Common myeloid progenitor, CD34-positive (primary cell): ENCODE results near the gene CHRM1.
A peak's percentile ranks its signal among the peaks of the same experiment; 100 is the strongest.

Source experiments
- CTCF ChIA-PET: fragments of 350-600 bp; sonication (Branson Sonifier 250); formaldehyde crosslinking; loops from one replicate; lab custom pipeline; 2021; ENCODE audit warnings: antibody characterized with exemption; lab: Charles Lee
- POLR2A ChIA-PET: fragments of 350-600 bp; sonication (Branson Sonifier 250); formaldehyde crosslinking; loops from one replicate; lab custom pipeline; 2021; ENCODE audit warnings: antibody characterized with exemption; lab: Charles Lee
- DNase-seq, 3 donors: peaks; one replicate each; pipeline versions ENCODE4 v3.0.0 to v3.0.0-alpha.2; 2013
- H3K27ac ChIP-seq, 2 experiments: 1 replicate in 1 of 2; 2 replicates in 1 of 2; pipeline ENCODE4 v1.7.0; 2013; ENCODE audit warnings: inconsistent platforms in 2 of 2, low read length in 2 of 2, mild to moderate bottlenecking in 2 of 2, low read depth in 1 of 2, moderate library complexity in 1 of 2; ENCODE audit not compliant: severe bottlenecking in 2 of 2, insufficient read depth in 1 of 2, poor library complexity in 1 of 2
- H3K27me3 ChIP-seq, 5 experiments: replicated peaks in 2 of 5; 1 replicate in 3 of 5; 2 replicates in 2 of 5; pipeline versions ENCODE4 v1.6.1 to v1.7.0; 2013; ENCODE audit warnings: low read length in 4 of 5, mild to moderate bottlenecking in 2 of 5, moderate library complexity in 2 of 5, inconsistent platforms in 1 of 5; ENCODE audit not compliant: insufficient read depth in 5 of 5, control insufficient read depth in 4 of 5
- H3K36me3 ChIP-seq, 4 experiments: 1 replicate in 2 of 4; 2 replicates in 2 of 4; pipeline versions ENCODE4 v1.6.1 to v1.7.0; 2013; ENCODE audit warnings: low read length in 3 of 4, control low read depth in 1 of 4, mild to moderate bottlenecking in 1 of 4; ENCODE audit not compliant: control insufficient read depth in 4 of 4, insufficient read depth in 4 of 4
- H3K4me1 ChIP-seq, 4 experiments: 1 replicate in 3 of 4; 2 replicates in 1 of 4; pipeline versions ENCODE4 v1.6.1 to v1.7.1; 2013; ENCODE audit warnings: low read length in 3 of 4, mild to moderate bottlenecking in 3 of 4, control low read depth in 1 of 4, inconsistent platforms in 1 of 4, moderate library complexity in 1 of 4; ENCODE audit not compliant: control insufficient read depth in 4 of 4, insufficient read depth in 4 of 4; ENCODE audit errors: control extremely low read depth in 1 of 4
- H3K4me3 ChIP-seq, 7 experiments: 1 replicate in 4 of 7; 2 replicates in 3 of 7; pipeline versions ENCODE4 v1.5.1 to v1.7.0; 2013; ENCODE audit warnings: mild to moderate bottlenecking in 7 of 7, low read length in 6 of 7, moderate library complexity in 6 of 7, inconsistent platforms in 2 of 7, low read depth in 2 of 7, control low read depth in 1 of 7; ENCODE audit not compliant: insufficient read depth in 4 of 7, control insufficient read depth in 1 of 7; ENCODE audit errors: extremely low read depth in 1 of 7
- H3K9me3 ChIP-seq, 5 experiments: 1 replicate in 4 of 5; 2 replicates in 1 of 5; pipeline versions ENCODE4 v1.6.1 to v1.7.1; 2013; ENCODE audit warnings: low read length in 4 of 5, mild to moderate bottlenecking in 2 of 5, inconsistent platforms in 1 of 5, low read depth in 1 of 5, moderate library complexity in 1 of 5; ENCODE audit not compliant: control insufficient read depth in 4 of 5, insufficient read depth in 2 of 5; ENCODE audit errors: control extremely low read depth in 1 of 5
- WGBS: methylation state at CpG from one replicate; pipeline ENCODE4 v1.1.5; 2013; ENCODE audit not compliant: insufficient coverage; 5-methylcytosine and 5-hydroxymethylcytosine counted together

Gene CHRM1

GRCh38 chr11:62926680-62927455 is 5.7 kb upstream of the CHRM1 start:
- POLR2A ChIA-PET: no interaction called here
- CTCF ChIA-PET: interaction anchor here (1.1 to 1.3 kb wide), 4 partner anchors 8 to 49 kb away, joined by 3 to 6 read pairs (median 4); no protein-coding TSS in a partner anchor
- WGBS: 9% methylated on average over 44 of the region's 53 CpGs
- Histone ChIP-seq H3K4me1 (peaks cover 0 to 25% (median 20%) of the 10 kb centered on the region in 4 experiments), H3K27ac (no peak overlapping the region), H3K9me3 (peaks cover 0 to 2% (median 0%) of the 10 kb centered on the region in 5 experiments), H3K4me3 (peak overlapping the region in 4 of 7 experiments; percentile 29 to 61 (median 56)), H3K36me3 (no peaks in the 10 kb centered on the region), H3K27me3 (peaks cover 10 to 89% (median 41%) of the 10 kb centered on the region in 5 experiments)
- peak in 1 of 3 donors; percentile 19 for DNase-seq

- POLR2A ChIA-PET: no interaction called here
- under 1% methylated on average over 69 of the region's 71 CpGs for WGBS
- Histone ChIP-seq H3K4me1 (peaks cover 0 to 25% (median 20%) of the 10 kb centered on the region in 4 experiments), H3K4me3 (peak overlapping the region in 5 of 7 experiments; percentile 13 to 61 (median 54)), H3K36me3 (no peaks in the 10 kb centered on the region), H3K9me3 (peaks cover 0 to 2% (median 0%) of the 10 kb centered on the region in 5 experiments), H3K27me3 (peaks cover 10 to 98% (median 40%) of the 10 kb centered on the region in 5 experiments), H3K27ac (no peak overlapping the region)
- CTCF ChIA-PET: interaction anchor here (1.1 to 1.3 kb wide), 3 partner anchors 8 to 49 kb away, joined by 3 to 6 read pairs (median 4); no protein-coding TSS in a partner anchor
- DNase-seq: peak in 1 of 3 donors; percentile 39
Observed at GRCh38 chr11:62925745-62926679, 4.8 kb upstream of the CHRM1 start.

- peaks cover 10 to 98% (median 40%) of the 10 kb centered on the region in 5 experiments for H3K27me3 ChIP-seq
- ChIA-PET CTCF (interaction anchor here (1.2 kb wide), 1 partner anchor 15 kb away, joined by 3 read pairs; no protein-coding TSS in a partner anchor), POLR2A (no interaction called here)
- no peak overlapping the region for H3K27ac ChIP-seq
- peaks cover 0 to 2% (median 0%) of the 10 kb centered on the region in 5 experiments for H3K9me3 ChIP-seq
- H3K36me3 ChIP-seq: no peaks in the 10 kb centered on the region
- WGBS: 15% methylated on average over 11 of the region's 14 CpGs
- peak in 1 of 3 donors; percentile 23 for DNase-seq
- peak overlapping the region in 1 of 7 experiments; percentile 54 for H3K4me3 ChIP-seq
- peaks cover 0 to 25% (median 20%) of the 10 kb centered on the region in 4 experiments for H3K4me1 ChIP-seq
Observed at GRCh38 chr11:62925308-62925707, 4.1 kb upstream of the CHRM1 start.

- Histone ChIP-seq H3K9me3 (peaks cover 0 to 2% (median 0%) of the 10 kb centered on the region in 5 experiments), H3K27ac (no peak overlapping the region), H3K27me3 (peaks cover 9 to 91% (median 34%) of the 10 kb centered on the region in 5 experiments), H3K36me3 (no peaks in the 10 kb centered on the region), H3K4me1 (peaks cover 0 to 25% (median 20%) of the 10 kb centered on the region in 4 experiments), H3K4me3 (peak overlapping the region in 4 of 7 experiments; percentile 8 to 55 (median 48))
- ChIA-PET POLR2A (no interaction called here), CTCF (interaction anchor here (0.6 to 1.3 kb wide), 4 partner anchors 13 to 1664 kb away, joined by 3 to 4 read pairs (median 4); no protein-coding TSS in a partner anchor)
- 1% methylated on average over 28 of the region's 52 CpGs for WGBS
- DNase-seq: peak; percentile 40 to 70 (median 63)
Observed at GRCh38 chr11:62923601-62924411, 2.6 kb upstream of the CHRM1 start.

DNA sequence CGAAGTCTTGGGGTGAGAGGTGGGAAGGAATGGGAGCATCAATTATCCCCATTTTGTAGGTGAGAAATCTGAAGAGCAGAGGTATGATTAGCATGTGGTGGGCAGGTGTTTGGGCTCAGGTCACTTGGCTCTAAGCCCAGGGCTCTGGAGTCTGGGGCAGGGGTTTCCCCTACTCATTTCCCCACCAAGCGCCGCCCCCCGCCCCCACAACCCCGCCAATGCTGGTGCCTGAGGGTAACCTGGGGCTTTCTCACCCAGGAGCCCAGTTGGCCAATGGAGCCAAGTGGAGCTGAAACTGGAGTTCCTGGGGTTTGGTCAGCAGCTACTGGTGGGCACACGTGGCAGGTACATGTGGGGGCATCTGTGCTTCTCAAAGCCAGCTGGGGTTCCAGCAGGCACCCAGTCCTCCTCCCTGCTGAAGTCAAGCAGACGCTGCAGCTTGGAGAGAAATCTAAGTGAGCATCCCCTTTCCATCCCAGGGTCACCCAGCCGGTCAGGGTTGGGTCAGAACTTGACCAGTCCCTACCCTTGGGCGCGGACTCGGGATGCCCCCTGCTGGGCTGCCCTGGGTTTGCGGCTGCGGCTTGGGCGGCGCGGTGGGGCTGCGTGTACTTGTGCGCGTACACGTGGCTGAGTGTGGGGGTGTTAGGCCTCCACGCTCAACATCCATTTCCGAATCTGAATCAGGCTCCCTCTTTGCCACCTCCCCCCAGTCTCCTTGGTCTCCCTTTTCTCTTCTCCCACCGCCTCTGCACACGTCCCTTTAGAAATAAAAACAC is 1.7 kb upstream of the CHRM1 start:
- ChIA-PET POLR2A (no interaction called here), CTCF (interaction anchor here (0.8 to 3.9 kb wide), 5 partner anchors 16 to 101 kb away, joined by 3 to 15 read pairs (median 4); no protein-coding TSS in a partner anchor)
- Histone ChIP-seq H3K27me3 (peaks cover 6 to 82% (median 28%) of the 10 kb centered on the region in 5 experiments), H3K4me3 (no peak overlapping the region), H3K36me3 (no peaks in the 10 kb centered on the region), H3K27ac (no peak overlapping the region), H3K4me1 (peaks cover 0 to 25% (median 20%) of the 10 kb centered on the region in 4 experiments), H3K9me3 (peaks cover 0 to 2% (median 0%) of the 10 kb centered on the region in 5 experiments)
- peak in 2 of 3 donors; percentile 38 to 52 for DNase-seq
- WGBS: 39% methylated on average over 17 of the region's 24 CpGs
